GM19438 (cell line): ENCODE results near the gene CAMK1D.

Source experiments
- ATAC-seq: cut with Tn5 transposase; IDR thresholded peaks from one replicate; pipeline ENCODE4 v1.9.1; 2021; ENCODE audit warnings: low read depth; ENCODE audit not compliant: unreplicated experiment

Gene CAMK1D

GRCh38 chr10:12609435-12609834 is 260.1 kb downstream of the CAMK1D start:
- no peak for ATAC-seq

- ATAC-seq: no peak
Observed at GRCh38 chr10:12613136-12613535, 263.8 kb downstream of the CAMK1D start.

- ATAC-seq: no peak
Observed at GRCh38 chr10:12614177-12614995, 265.0 kb downstream of the CAMK1D start.

GRCh38 chr10:12615296-12616220 is 266.2 kb downstream of the CAMK1D start:
- no peak for ATAC-seq

GRCh38 chr10:12617191-12618175 is 268.1 kb downstream of the CAMK1D start:
- no peak for ATAC-seq

- no peak for ATAC-seq
Observed at GRCh38 chr10:12622016-12622415, 272.7 kb downstream of the CAMK1D start.

GRCh38 chr10:12622691-12623090 is 273.3 kb downstream of the CAMK1D start:
- no peak for ATAC-seq

GRCh38 chr10:12625393-12626023 is 276.2 kb downstream of the CAMK1D start:
- no peak for ATAC-seq

- no peak for ATAC-seq
Observed at GRCh38 chr10:12628153-12628552, 278.8 kb downstream of the CAMK1D start.

- no peak for ATAC-seq
Observed at GRCh38 chr10:12628964-12629766, 279.8 kb downstream of the CAMK1D start.

- ATAC-seq: no peak
Observed at GRCh38 chr10:12629767-12630165, 280.4 kb downstream of the CAMK1D start.

- ATAC-seq: no peak
Observed at GRCh38 chr10:12631216-12631615, 281.9 kb downstream of the CAMK1D start.

- no peak for ATAC-seq
Observed at GRCh38 chr10:12631787-12632562, 282.6 kb downstream of the CAMK1D start.

- ATAC-seq: no peak
Observed at GRCh38 chr10:12633776-12634620, 284.7 kb downstream of the CAMK1D start.

- no peak for ATAC-seq
Observed at GRCh38 chr10:12634621-12634931, 285.2 kb downstream of the CAMK1D start.

GRCh38 chr10:12635127-12635541 is 285.8 kb downstream of the CAMK1D start:
- no peak for ATAC-seq

- ATAC-seq: no peak
Observed at GRCh38 chr10:12636571-12636970, 287.2 kb downstream of the CAMK1D start.

- no peak for ATAC-seq
Observed at GRCh38 chr10:12637649-12638048, 288.3 kb downstream of the CAMK1D start.
